Measurements from ENCODE around the gene LRP10. TPM values are rescaled to one million over a fixed set of nuclear protein-coding genes. Genes with fewer than 3 reads are reported as not detected.
A peak's percentile ranks its signal among the peaks of the same experiment; 100 is the strongest.
"Not testable (repeated sequence)": the region's sequence is repeated elsewhere in the genome, so short reads cannot be mapped to it uniquely, and the experiment has no call there.

LRP10 gene
- total RNA-seq, 1 experiment from 2014 or later = 61.1 TPM

GRCh38 chr14:22860377-22860776, 11.2 kb upstream of the LRP10 start:
- DNase-seq (ENCODE audit: low spot score) = not testable (repeated sequence)

- no peak for DNase-seq (ENCODE audit: low spot score)
Observed at GRCh38 chr14:22861651-22862050, 9.9 kb upstream of the LRP10 start.

- DNase-seq (ENCODE audit: low spot score) = no peak
Observed at GRCh38 chr14:22864979-22865378, 6.6 kb upstream of the LRP10 start.

GRCh38 chr14:22865424-22866405, 5.8 kb upstream of the LRP10 start:
- DNase-seq (ENCODE audit: low spot score) = no peak

- no peak for DNase-seq (ENCODE audit: low spot score)
Observed at GRCh38 chr14:22866874-22867273, 4.7 kb upstream of the LRP10 start.

GRCh38 chr14:22870811-22871223, 723 bp upstream of the LRP10 start:
- no peak for DNase-seq (ENCODE audit: low spot score)

GRCh38 chr14:22872033-22872832, 693 bp downstream of the LRP10 start:
- DNase-seq (ENCODE audit: low spot score) = peak; percentile 92

GRCh38 chr14:22872833-22873520, 1.4 kb downstream of the LRP10 start:
- no peak for DNase-seq (ENCODE audit: low spot score)

GRCh38 chr14:22875003-22875747, 3.6 kb downstream of the LRP10 start:
- DNase-seq (ENCODE audit: low spot score) = no peak

GRCh38 chr14:22875748-22876319, 4.3 kb downstream of the LRP10 start:
- no peak for DNase-seq (ENCODE audit: low spot score)

- DNase-seq (ENCODE audit: low spot score) = no peak
Observed at GRCh38 chr14:22877000-22877501, 5.5 kb downstream of the LRP10 start.

GRCh38 chr14:22878271-22879246, 7.0 kb downstream of the LRP10 start:
- no peak for DNase-seq (ENCODE audit: low spot score)

GRCh38 chr14:22882064-22882463, 10.5 kb downstream of the LRP10 start:
- DNase-seq (ENCODE audit: low spot score) = no peak

- DNase-seq (ENCODE audit: low spot score) = peak; percentile 35
Observed at GRCh38 chr14:22882529-22883172, 11.1 kb downstream of the LRP10 start.

- DNase-seq (ENCODE audit: low spot score) = no peak
Observed at GRCh38 chr14:22883173-22883976, 11.8 kb downstream of the LRP10 start, which contains the start of gene REM2. TSS of gene REM2 (plus strand) at chr14:22883222. CDS start at chr14:22883288, 66 bp downstream.

- no peak for DNase-seq (ENCODE audit: low spot score)
Observed at GRCh38 chr14:22884076-22884737, 12.7 kb downstream of the LRP10 start.

Data from HT-29 (cell line).